Mucosa of stomach (tissue), 1 donor: ENCODE data around the gene FNBP1.

Experiments used
- H3K27me3 ChIP-seq: one replicate; pipeline ENCODE4 v1.7.0; 2013; ENCODE audit warnings: mild to moderate bottlenecking, low read length; ENCODE audit not compliant: control insufficient read depth, insufficient read depth
- H3K36me3 ChIP-seq: one replicate; pipeline ENCODE4 v1.7.0; 2013; ENCODE audit warnings: low read length; ENCODE audit not compliant: control insufficient read depth, insufficient read depth
- H3K4me1 ChIP-seq: one replicate; pipeline ENCODE4 v1.7.0; 2013; ENCODE audit warnings: mild to moderate bottlenecking, low read length; ENCODE audit not compliant: control insufficient read depth, insufficient read depth
- H3K4me3 ChIP-seq: one replicate; pipeline ENCODE4 v1.7.0; 2013; ENCODE audit warnings: low read length
- H3K9ac ChIP-seq: one replicate; pipeline ENCODE4 v1.7.0; 2013; ENCODE audit warnings: mild to moderate bottlenecking, low read length, moderate library complexity
- H3K9me3 ChIP-seq: one replicate; pipeline ENCODE4 v1.7.0; 2013; ENCODE audit warnings: mild to moderate bottlenecking, low read length, moderate library complexity; ENCODE audit not compliant: control insufficient read depth
- donor health status: Pancreatic carcinoma.

FNBP1 gene

DNA sequence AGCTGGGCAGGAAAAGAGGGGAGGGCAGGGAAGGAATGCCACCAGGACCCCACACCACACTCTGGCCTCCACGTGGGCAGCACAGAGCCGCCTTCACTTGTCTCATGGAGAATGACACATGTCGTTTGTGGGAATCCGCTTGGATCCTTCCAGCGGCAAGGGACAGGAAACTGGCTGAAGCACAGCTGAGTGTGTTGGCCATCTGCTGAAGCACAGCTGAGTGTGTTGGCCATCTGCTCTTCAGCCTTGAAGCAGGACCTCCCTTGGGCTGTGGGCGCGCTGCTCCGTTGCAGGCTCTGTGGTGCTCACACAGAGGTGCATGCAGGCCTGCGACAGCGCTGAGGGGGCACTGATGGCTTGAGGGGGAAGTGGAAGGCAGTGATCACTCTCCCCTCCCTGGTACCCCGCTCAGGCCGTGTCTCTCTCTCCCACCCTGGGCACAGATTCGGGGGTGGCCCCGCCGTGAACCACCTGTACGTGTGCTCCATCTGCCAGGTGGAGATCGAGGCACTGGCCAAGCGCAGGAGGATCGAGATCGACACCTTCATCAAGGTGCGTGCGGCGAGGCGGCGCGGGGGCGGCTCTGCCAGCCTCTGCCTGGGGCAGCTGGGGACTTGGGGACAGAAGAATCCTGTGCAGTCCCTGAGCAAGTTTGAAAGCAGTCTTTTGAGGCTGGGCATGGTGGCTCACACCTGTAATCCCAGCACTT lies 167.1 kb downstream of the FNBP1 start:
- H3K36me3 ChIP-seq: peaks cover 6% of the 10 kb centered on the region
- no peaks in the 10 kb centered on the region for H3K9me3 ChIP-seq
- H3K27me3 ChIP-seq: no peaks in the 10 kb centered on the region
- no peaks in the 10 kb centered on the region for H3K4me1 ChIP-seq
- no peak overlapping the region for H3K9ac ChIP-seq
- no peak overlapping the region for H3K4me3 ChIP-seq

DNA sequence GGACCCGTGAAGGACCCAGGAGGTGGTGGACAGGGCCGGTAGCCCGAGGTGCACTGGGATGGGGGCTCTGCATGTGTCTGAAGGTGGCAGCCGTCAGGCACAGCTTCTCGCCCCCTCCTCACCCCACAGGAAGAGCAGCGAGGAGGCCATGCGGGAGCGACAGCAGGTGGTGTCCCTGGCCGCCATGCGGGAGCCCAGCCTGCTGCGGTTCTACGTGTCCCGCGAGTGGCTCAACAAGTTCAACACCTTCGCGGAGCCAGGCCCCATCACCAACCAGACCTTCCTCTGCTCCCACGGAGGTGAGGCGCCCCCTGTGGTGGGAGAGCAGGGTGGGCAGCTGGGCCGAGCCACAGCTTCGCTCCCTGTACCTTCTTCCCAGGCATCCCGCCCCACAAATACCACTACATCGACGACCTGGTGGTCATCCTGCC lies 167.8 kb downstream of the FNBP1 start:
- Histone ChIP-seq H3K4me3 (no peak overlapping the region), H3K9me3 (no peaks in the 10 kb centered on the region), H3K27me3 (no peaks in the 10 kb centered on the region), H3K36me3 (peaks cover 6% of the 10 kb centered on the region), H3K9ac (no peak overlapping the region), H3K4me1 (no peaks in the 10 kb centered on the region)

DNA sequence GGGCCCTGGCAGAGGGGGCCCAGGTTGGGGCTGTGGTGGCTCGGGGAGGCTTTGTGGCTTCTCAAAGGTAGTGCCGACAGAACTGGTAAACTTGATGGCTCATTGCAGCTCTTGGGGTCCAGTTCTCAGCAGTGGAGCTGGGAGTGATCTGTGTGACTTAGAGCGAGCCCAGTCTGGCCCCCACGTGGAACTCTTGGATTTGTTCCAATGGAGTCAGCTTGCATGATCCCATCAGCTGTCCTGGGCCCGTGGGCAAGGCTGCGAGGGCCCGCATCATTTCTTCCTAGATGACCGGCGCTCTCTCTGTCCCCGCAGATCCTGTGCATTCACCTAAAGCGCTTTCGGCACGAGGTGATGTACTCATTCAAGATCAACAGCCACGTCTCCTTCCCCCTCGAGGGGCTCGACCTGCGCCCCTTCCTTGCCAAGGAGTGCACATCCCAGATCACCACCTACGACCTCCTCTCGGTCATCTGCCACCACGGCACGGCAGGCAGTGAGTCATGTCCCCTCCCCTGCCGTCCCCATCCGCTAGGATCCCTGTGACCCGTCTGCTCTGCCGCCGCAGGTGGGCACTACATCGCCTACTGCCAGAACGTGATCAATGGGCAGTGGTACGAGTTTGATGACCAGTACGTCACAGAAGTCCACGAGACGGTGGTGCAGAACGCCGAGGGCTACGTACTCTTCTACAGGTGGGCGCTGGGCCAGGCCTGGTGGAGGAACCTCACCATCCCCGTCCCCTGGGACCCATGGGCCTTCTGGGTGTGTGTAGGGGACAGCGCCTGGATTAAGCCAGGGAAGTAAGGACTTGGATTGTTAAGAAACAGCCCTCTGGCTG lies 168.5 kb downstream of the FNBP1 start:
- Histone ChIP-seq H3K4me1 (no peaks in the 10 kb centered on the region), H3K36me3 (peaks cover 6% of the 10 kb centered on the region), H3K4me3 (no peak overlapping the region), H3K9me3 (no peaks in the 10 kb centered on the region), H3K27me3 (no peaks in the 10 kb centered on the region), H3K9ac (no peak overlapping the region)

DNA sequence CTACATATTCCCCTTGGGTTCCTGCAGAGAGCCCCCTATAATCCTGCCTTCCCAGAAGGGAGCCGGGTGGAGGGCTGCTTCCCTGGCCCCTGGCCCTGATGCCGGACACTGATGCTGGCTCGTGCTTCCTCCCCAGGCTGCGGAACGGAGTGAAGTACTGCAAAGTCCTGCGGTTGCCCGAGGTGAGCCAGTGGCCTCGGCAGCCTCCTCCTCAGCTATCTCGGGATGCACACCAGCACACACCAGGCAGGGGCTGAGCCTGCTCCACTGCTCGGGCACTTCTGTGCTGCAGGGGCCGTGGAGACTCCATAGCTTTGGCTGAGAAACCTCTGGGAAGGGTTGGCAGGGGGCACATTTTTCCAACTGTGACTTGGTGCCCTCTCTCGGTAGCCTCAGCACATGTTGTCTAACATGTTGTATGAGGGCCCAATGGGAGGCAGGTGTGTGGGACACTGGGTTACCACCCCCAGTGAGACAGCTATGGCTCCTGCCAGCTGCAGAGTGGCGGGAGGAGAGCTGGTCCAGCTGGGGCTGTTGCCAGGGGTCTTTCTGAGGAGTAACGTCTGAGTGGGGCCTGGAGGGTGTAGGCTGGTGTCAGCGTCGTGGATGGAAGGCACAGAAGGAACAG lies 169.3 kb downstream of the FNBP1 start:
- Histone ChIP-seq H3K4me3 (no peak overlapping the region), H3K9me3 (no peaks in the 10 kb centered on the region), H3K27me3 (no peaks in the 10 kb centered on the region), H3K4me1 (no peaks in the 10 kb centered on the region), H3K36me3 (peaks cover 6% of the 10 kb centered on the region), H3K9ac (no peak overlapping the region)

DNA sequence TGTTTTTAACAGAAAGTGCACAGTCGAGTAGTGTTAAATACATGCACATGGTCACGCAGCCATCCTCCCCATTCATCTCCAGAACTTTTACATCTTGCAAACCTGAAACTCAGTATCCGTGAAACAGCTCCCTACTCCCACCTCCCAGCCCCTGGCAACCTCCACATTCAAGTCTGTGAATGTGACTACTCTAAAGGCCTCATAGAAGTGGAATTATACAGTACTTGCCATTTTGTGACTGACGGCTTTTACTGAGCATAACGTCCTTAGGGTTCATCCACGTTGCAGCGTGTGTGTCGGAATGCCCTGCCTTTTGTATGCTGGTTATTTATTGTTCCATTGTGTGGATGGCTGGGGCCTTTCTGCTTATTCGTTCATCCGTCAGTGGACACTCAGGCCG lies 171.9 kb downstream of the FNBP1 start:
- Histone ChIP-seq H3K36me3 (peaks cover 11% of the 10 kb centered on the region), H3K27me3 (no peaks in the 10 kb centered on the region), H3K9me3 (no peaks in the 10 kb centered on the region), H3K4me3 (no peak overlapping the region), H3K4me1 (no peaks in the 10 kb centered on the region), H3K9ac (no peak overlapping the region)

DNA sequence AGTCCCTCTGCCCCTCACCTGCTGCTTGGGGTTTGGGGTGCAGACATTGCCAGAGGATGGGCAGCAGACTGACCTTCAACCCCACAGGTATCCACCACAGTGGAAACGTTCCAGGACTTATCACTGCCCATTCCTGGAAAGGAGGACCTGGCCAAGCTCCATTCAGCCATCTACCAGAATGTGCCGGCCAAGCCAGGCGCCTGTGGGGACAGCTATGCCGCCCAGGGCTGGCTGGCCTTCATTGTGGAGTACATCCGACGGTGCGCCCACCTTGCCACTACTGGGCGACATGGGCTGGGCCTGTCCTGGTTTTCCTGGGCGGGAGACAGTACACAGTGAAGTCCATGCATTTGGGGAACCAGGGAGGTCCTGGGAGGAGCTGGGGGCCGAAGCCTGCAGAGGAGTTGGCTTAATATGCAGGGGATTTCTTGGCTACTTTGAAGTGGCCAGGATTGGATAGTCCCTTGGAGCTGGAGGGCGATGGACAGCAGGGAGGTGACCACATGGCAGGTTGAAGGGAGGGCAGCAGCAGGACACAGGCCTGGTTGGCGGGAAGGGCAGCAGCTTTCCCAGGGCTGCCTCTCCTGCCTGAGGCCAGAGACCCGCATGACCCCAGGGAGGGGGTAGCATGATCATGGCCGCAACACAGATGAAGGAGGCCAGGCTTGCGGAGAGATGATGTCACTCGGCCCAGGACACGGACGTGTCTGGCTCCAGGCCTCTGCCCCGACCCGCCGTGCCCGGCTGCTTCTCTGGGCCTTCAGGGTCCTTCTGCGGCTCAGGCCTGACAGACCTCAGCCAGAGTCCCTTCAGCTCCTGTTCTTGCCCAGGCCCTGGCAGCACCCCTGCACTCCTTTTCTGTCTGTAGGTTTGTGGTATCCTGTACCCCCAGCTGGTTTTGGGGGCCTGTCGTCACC lies 173.1 kb downstream of the FNBP1 start:
- H3K36me3 ChIP-seq: peaks cover 5% of the 10 kb centered on the region
- no peaks in the 10 kb centered on the region for H3K4me1 ChIP-seq
- H3K27me3 ChIP-seq: no peaks in the 10 kb centered on the region
- no peak overlapping the region for H3K4me3 ChIP-seq
- no peak overlapping the region for H3K9ac ChIP-seq
- no peaks in the 10 kb centered on the region for H3K9me3 ChIP-seq

DNA sequence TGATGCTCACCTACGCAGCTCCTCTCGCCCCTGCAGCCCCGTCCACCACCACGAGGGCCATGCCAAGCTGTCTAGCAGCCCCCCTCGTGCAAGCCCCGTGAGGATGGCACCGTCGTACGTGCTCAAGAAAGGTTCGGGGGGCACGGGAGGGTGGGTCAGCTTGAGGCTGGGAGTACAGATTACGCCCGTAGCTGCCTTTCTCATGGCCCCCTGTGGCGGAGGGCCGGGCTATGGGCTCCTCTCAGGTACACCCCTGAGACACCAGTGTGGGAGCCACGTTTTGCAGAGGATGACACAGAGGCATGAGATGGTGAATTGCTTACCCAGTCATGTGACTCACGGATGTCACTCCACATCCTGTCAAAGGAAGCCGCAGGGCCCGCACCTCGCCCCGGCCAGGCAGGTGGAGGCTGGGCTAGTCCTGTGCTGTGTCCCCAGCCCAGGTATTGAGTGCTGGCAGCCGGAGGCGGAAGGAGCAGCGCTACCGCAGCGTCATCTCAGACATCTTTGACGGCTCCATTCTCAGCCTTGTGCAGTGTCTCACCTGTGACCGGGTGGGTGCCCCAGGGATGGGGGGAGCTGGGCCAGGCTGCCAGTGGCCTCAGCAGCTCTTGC lies 174.0 kb downstream of the FNBP1 start:
- H3K9me3 ChIP-seq: no peaks in the 10 kb centered on the region
- H3K9ac ChIP-seq: no peak overlapping the region
- no peak overlapping the region for H3K4me3 ChIP-seq
- H3K4me1 ChIP-seq: no peaks in the 10 kb centered on the region
- H3K27me3 ChIP-seq: no peaks in the 10 kb centered on the region
- H3K36me3 ChIP-seq: peaks cover 5% of the 10 kb centered on the region

DNA sequence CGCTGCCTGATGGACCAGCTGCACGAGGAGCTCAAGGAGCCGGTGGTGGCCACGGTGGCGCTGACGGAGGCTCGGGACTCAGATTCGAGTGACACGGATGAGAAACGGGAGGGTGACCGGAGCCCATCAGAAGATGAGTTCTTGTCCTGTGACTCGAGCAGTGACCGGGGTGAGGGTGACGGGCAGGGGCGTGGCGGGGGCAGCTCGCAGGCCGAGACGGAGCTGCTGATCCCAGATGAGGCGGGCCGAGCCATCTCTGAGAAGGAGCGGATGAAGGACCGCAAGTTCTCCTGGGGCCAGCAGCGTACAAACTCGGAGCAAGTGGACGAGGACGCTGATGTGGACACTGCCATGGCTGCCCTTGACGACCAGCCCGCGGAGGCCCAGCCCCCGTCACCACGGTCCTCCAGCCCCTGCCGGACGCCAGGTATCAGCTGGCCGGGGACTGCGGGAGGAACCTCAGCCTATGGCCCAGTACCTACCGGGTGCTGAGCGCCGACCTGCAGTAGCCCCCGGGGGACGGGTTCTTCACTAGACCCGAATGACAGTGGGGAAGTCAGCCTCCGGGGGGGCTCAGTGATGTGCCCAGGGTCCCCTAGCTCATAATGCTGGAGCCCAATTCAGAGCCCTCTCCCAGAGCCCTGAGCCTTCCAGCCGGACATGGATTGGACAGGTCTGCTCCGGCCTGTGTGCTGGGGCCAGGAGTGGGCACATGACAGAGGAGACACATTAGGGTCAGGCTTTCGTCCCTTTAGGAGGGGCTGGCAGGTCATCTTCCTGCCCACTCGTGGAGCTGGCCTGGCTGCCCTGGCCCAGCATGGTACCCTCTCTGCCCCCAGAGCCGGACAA lies 174.7 kb downstream of the FNBP1 start:
- no peaks in the 10 kb centered on the region for H3K27me3 ChIP-seq
- no peaks in the 10 kb centered on the region for H3K9me3 ChIP-seq
- no peak overlapping the region for H3K9ac ChIP-seq
- H3K4me3 ChIP-seq: no peak overlapping the region
- H3K4me1 ChIP-seq: no peaks in the 10 kb centered on the region
- H3K36me3 ChIP-seq: peaks cover 5% of the 10 kb centered on the region

DNA sequence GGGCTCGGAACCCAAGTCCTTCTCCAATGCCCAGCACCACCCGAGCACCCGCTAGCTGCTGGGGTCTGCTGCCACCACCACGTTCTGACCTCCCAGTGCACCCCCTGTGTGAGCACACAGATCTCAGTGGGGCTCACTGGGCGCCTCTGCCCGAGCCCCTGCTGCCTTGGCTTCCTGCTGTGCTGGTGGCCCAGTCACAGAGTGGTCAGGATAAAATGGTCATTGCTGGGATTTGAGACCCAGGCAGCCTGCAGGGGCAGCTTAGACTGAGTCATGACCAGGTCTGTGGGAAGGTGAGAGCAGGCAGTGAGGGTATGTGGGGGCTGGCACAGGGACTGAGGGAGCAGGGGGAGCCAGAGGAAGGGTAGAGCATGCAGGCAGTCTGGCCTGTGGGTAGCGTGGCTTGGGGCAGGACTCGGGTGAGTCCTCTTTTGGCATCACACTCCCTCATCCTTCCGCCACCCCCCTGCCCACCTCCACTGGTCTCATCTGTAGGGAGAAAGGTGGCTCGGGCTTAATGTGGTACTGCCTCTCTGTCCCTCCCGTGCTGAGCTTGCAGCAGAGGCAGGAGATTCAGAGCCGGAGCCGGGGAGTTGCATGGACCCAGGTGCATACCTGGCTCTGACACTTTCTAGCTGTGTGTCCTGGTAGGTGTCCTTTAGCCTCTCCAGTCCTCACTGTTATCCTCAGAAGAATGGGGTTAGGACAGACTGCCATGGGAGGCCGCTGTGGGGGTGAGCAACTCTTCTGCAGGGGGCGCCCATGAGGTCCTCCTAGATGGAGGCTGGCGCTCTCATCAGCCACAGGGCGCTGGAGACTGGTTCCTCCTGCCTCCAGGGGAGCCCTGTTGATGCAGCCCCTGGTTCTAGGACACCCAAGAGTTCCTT lies 175.6 kb downstream of the FNBP1 start:
- Histone ChIP-seq H3K9ac (no peak overlapping the region), H3K9me3 (no peaks in the 10 kb centered on the region), H3K4me1 (no peaks in the 10 kb centered on the region), H3K4me3 (no peak overlapping the region), H3K27me3 (no peaks in the 10 kb centered on the region), H3K36me3 (peaks cover 5% of the 10 kb centered on the region)
